ENCODE data around the gene MIER1. TPM values are rescaled to one million over a fixed set of nuclear protein-coding genes. Genes with fewer than 3 reads are reported as not detected.

Gene MIER1
- total RNA-seq, 1 donor from 2014 or later = 37.1 TPM

Other genes starting within 250 kb of the MIER1 start
- gene DYNLT5, start 172.5 kb upstream of the MIER1 start, total RNA-seq = 1.2 TPM
- gene INSL5, start 123.7 kb upstream of the MIER1 start, total RNA-seq = not detected
- 42.4 TPM for gene DNAI4, start 134 bp upstream of the MIER1 start, total RNA-seq
- 9.4 TPM for gene SLC35D1, start 129.2 kb downstream of the MIER1 start, total RNA-seq
- gene C1orf141, start 210.0 kb downstream of the MIER1 start, total RNA-seq = under 0.01 TPM
- gene IL23R, start 241.5 kb downstream of the MIER1 start, total RNA-seq = not detected

All from frontal cortex (tissue), 1 donor.